ENCODE results near the gene PDHX.

- TF ChIP-seq BHLHE40 (IDR thresholded peaks at IDR 0.05; ENCODE audit: low read depth, low read length), result no peak
- no peak for TF ChIP-seq CTCF (conservative IDR thresholded peaks at IDR 0.05; ENCODE audit: low read depth, low read length)
- TF ChIP-seq FOS (IDR thresholded peaks at IDR 0.05; ENCODE audit: low read depth, low read length), result peak; percentile 46
- no peak for TF ChIP-seq POLR2A (IDR thresholded peaks at IDR 0.05; ENCODE audit: low read depth, low read length)
- TF ChIP-seq RCOR1 (IDR thresholded peaks at IDR 0.05; ENCODE audit: insufficient replicate concordance, low read length), result peak; percentile 8
- TF ChIP-seq SMC3 (IDR thresholded peaks at IDR 0.05; ENCODE audit: low read depth, low read length), result 0 out of 2 replicates have a peak, but pooled peaks have one; percentile 9
- no peak for TF ChIP-seq MAFK (IDR thresholded peaks at IDR 0.05; ENCODE audit: low read depth, low read length)
- TF ChIP-seq MXI1 (IDR thresholded peaks at IDR 0.05; ENCODE audit: borderline replicate concordance, low read depth, low read length), result peak; percentile 58; the same call in 1 of the 2 replicates
- no peak for TF ChIP-seq RFX5 (IDR thresholded peaks at IDR 0.05; ENCODE audit: low read depth, low read length)
These were observed 97.9 kb downstream of the PDHX start for GRCh38 chr11:35014346-35014745.
